Measurements from ENCODE around the gene RGP1. TPM values are rescaled to one million over a fixed set of nuclear protein-coding genes. Genes with fewer than 3 reads are reported as not detected.

RGP1 gene
- polyA plus RNA-seq, 1 donor (not counting 4 experiments of a cell fraction or from before 2014, with no cell fraction given) = 18.3 TPM

- TF ChIP-seq CTCF (optimal IDR thresholded peaks at IDR 0.05 in 1 of 3, IDR thresholded peaks at IDR 0.05 in 1 of 3, conservative IDR thresholded peaks at IDR 0.05 in 1 of 3; ENCODE audit: extremely low read depth in 1 of 3, insufficient read depth in 2 of 3, low read length in 3 of 3) (no peak), EZH2 (IDR thresholded peaks at IDR 0.05; ENCODE audit: low read length) (no peak)
- Histone ChIP-seq H3K4me1 (ENCODE audit: control insufficient read depth, extremely low read depth, insufficient read depth, low read length) (no peaks in the 10 kb centered on the region), H2AFZ (ENCODE audit: control insufficient read depth, low read length) (no peak overlapping the region), H3K79me2 (ENCODE audit: control insufficient read depth, insufficient read depth, low read length) (no peaks in the 10 kb centered on the region), H3K9me3 (ENCODE audit: control insufficient read depth, low read depth, low read length) (no peaks in the 10 kb centered on the region), H3K27ac (ENCODE audit: control insufficient read depth, insufficient read depth, low read length) (no peak overlapping the region), H3K4me2 (ENCODE audit: control insufficient read depth, extremely low read depth, insufficient read depth, low read depth, low read length) (no peak overlapping the region), H4K20me1 (ENCODE audit: control insufficient read depth, extremely low read depth, insufficient read depth, low read length) (peaks cover 3% of the 10 kb centered on the region), H3K9me1 (ENCODE audit: control insufficient read depth, extremely low read depth, insufficient read depth, low read length) (no peaks in the 10 kb centered on the region), H3K36me3 (ENCODE audit: control insufficient read depth in 2 of 2, extremely low read depth in 1 of 2, insufficient read depth in 2 of 2, low read length in 2 of 2) (peaks cover 60 to 78% of the 10 kb centered on the region in 2 experiments), H3K9ac (ENCODE audit: control insufficient read depth, extremely low read depth, insufficient read depth, low read length) (no peak overlapping the region), H3K4me3 (ENCODE audit: control insufficient read depth in 2 of 3, extremely low read depth in 1 of 3, insufficient read depth in 2 of 3, low read depth in 1 of 3, low read length in 3 of 3) (no peak overlapping the region), H3K27me3 (ENCODE audit: control insufficient read depth, extremely low read depth, insufficient read depth, low read length) (no peaks in the 10 kb centered on the region)
- FAIRE-seq = no peak
- no peak for DNase-seq (ENCODE audit: low read depth, low spot score)
- dilution Hi-C loops (cut with MboI; ENCODE audit: extremely low pct_ligation_motif_present, low sequenced_read_pairs) = no loop called here
These were observed 37.3 kb upstream of the RGP1 start for GRCh38 chr9:35711501-35712428.

GRCh38 chr9:35712762-35713400 is 36.2 kb upstream of the RGP1 start:
- Histone ChIP-seq H3K27ac (ENCODE audit: control insufficient read depth, insufficient read depth, low read length) (no peak overlapping the region), H3K27me3 (ENCODE audit: control insufficient read depth, extremely low read depth, insufficient read depth, low read length) (no peaks in the 10 kb centered on the region), H3K9ac (ENCODE audit: control insufficient read depth, extremely low read depth, insufficient read depth, low read length) (no peak overlapping the region), H3K4me1 (ENCODE audit: control insufficient read depth, extremely low read depth, insufficient read depth, low read length) (no peaks in the 10 kb centered on the region), H3K79me2 (ENCODE audit: control insufficient read depth, insufficient read depth, low read length) (no peaks in the 10 kb centered on the region), H2AFZ (ENCODE audit: control insufficient read depth, low read length) (no peak overlapping the region), H3K9me1 (ENCODE audit: control insufficient read depth, extremely low read depth, insufficient read depth, low read length) (no peaks in the 10 kb centered on the region), H4K20me1 (ENCODE audit: control insufficient read depth, extremely low read depth, insufficient read depth, low read length) (peaks cover 3% of the 10 kb centered on the region), H3K36me3 (ENCODE audit: control insufficient read depth in 2 of 2, extremely low read depth in 1 of 2, insufficient read depth in 2 of 2, low read length in 2 of 2) (peaks cover 64 to 78% of the 10 kb centered on the region in 2 experiments), H3K4me2 (ENCODE audit: control insufficient read depth, extremely low read depth, insufficient read depth, low read depth, low read length) (no peak overlapping the region), H3K4me3 (ENCODE audit: control insufficient read depth in 2 of 3, extremely low read depth in 1 of 3, insufficient read depth in 2 of 3, low read depth in 1 of 3, low read length in 3 of 3) (no peak overlapping the region), H3K9me3 (ENCODE audit: control insufficient read depth, low read depth, low read length) (no peaks in the 10 kb centered on the region)
- DNase-seq (ENCODE audit: low read depth, low spot score) = no peak
- no peak for FAIRE-seq
- no peak for TF ChIP-seq CTCF (optimal IDR thresholded peaks at IDR 0.05 in 1 of 3, IDR thresholded peaks at IDR 0.05 in 1 of 3, conservative IDR thresholded peaks at IDR 0.05 in 1 of 3; ENCODE audit: extremely low read depth in 1 of 3, insufficient read depth in 2 of 3, low read length in 3 of 3)
- TF ChIP-seq EZH2 (IDR thresholded peaks at IDR 0.05; ENCODE audit: low read length) = no peak
- dilution Hi-C loops (cut with MboI; ENCODE audit: extremely low pct_ligation_motif_present, low sequenced_read_pairs) = no loop called here

Data from keratinocyte (primary cell).